ENCODE results near the gene KLF13. TPM values are rescaled to one million over a fixed set of nuclear protein-coding genes. Genes with fewer than 3 reads are reported as not detected.

Gene KLF13
- total RNA-seq, 3 donors from 2014 or later (not counting 1 experiment from before 2014, with no cell fraction given), result 277 to 328 (median 300) TPM

DNA sequence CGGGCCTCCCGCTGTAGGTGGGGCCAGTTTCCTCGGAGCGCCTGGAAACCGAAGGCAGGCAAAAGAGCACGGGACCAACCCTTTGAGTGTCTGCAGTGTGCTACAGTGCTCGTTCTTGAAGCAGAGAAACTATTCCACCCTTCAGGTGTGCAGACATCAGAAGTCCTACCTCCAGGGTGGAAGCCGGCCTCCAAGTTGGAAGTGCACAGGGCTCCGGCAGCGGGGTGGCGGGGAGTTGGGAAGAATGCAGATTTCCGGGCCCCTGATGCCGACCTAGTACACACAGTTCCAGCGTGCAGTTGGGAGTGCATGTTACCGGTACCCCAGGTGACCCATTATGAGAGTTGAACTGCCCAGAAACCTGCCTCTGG is 3.0 kb downstream of the KLF13 start:
- H3K9me3 Mint-ChIP-seq, result no peaks in the 10 kb centered on the region
- peak overlapping the region; percentile 88 to 92 for H3K27ac Mint-ChIP-seq
- WGBS (ENCODE audit: insufficient coverage), result 54% methylated on average over 15 of the region's 15 CpGs
- DNase-seq (no peak), ATAC-seq (no peak)
- Histone ChIP-seq H3K36me3 (ENCODE audit: control insufficient read depth, insufficient read depth, low read length) (no peaks in the 10 kb centered on the region), H3K4me1 (ENCODE audit: control insufficient read depth, insufficient read depth, low read length) (peaks cover 66% of the 10 kb centered on the region), H3K9me3 (ENCODE audit: control insufficient read depth, insufficient read depth, low read length) (no peaks in the 10 kb centered on the region), H3K27ac (ENCODE audit: low read length) (peak overlapping the region; percentile 89), H3K4me3 (ENCODE audit: low read length) (peak overlapping the region; percentile 72), H3K27me3 (ENCODE audit: control insufficient read depth, insufficient read depth, low read length) (no peaks in the 10 kb centered on the region)
- H3K4me1 Mint-ChIP-seq, result peaks cover 58 to 73% of the 10 kb centered on the region in 2 donors
- peak overlapping the region; percentile 99 for H3K4me3 Mint-ChIP-seq
- H3K36me3 Mint-ChIP-seq, result no peaks in the 10 kb centered on the region
- intact Hi-C loops (cut with micrococcal nuclease), result loop anchor here (2.0 to 10.0 kb wide), 5 partner anchors 13 to 115 kb away; no protein-coding TSS in a partner anchor
- no peaks in the 10 kb centered on the region for H3K27me3 Mint-ChIP-seq (ENCODE audit: low read depth in 2 of 2)
- TF ChIP-seq, protein P1, sequence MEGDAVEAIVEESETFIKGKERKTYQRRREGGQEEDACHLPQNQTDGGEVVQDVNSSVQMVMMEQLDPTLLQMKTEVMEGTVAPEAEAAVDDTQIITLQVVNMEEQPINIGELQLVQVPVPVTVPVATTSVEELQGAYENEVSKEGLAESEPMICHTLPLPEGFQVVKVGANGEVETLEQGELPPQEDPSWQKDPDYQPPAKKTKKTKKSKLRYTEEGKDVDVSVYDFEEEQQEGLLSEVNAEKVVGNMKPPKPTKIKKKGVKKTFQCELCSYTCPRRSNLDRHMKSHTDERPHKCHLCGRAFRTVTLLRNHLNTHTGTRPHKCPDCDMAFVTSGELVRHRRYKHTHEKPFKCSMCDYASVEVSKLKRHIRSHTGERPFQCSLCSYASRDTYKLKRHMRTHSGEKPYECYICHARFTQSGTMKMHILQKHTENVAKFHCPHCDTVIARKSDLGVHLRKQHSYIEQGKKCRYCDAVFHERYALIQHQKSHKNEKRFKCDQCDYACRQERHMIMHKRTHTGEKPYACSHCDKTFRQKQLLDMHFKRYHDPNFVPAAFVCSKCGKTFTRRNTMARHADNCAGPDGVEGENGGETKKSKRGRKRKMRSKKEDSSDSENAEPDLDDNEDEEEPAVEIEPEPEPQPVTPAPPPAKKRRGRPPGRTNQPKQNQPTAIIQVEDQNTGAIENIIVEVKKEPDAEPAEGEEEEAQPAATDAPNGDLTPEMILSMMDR (IDR thresholded peaks at IDR 0.05), result no peak

DNA sequence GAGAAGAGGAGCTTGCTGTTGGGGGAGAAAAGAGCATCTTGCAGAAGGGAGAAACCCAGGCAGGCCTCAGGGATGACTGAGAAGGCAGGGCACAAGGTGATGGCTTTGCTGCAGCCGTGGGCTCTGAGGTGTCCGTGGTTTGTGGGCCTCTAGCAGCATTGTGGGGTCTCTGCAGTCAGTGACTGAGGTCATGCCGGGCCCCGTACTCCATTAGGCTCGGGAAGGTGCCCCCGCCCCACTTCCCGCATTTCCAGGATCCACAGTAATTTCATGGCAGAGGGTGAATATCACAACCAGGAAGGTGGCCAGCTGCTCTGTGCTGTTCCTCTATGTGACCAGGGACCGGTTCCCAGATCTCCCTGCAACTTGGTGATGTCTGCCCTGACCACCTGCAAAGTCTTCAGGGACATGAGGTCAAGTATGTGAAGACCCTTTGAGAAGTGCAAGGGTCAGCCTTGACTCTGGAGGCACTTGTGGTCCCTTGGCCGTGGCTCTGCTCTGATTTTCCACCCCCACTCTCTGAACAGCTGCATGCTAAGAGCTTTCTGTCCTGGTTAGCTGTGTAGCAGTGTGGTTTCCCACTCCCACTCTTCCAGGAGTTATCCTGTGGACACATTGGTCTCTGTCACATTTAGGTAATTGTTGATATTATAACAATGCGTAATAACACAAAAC is 3.6 kb downstream of the KLF13 start:
- Histone ChIP-seq H3K27ac (ENCODE audit: low read length) (peak overlapping the region; percentile 89), H3K4me1 (ENCODE audit: control insufficient read depth, insufficient read depth, low read length) (peaks cover 66% of the 10 kb centered on the region), H3K36me3 (ENCODE audit: control insufficient read depth, insufficient read depth, low read length) (no peaks in the 10 kb centered on the region), H3K4me3 (ENCODE audit: low read length) (peak overlapping the region; percentile 72), H3K27me3 (ENCODE audit: control insufficient read depth, insufficient read depth, low read length) (no peaks in the 10 kb centered on the region), H3K9me3 (ENCODE audit: control insufficient read depth, insufficient read depth, low read length) (no peaks in the 10 kb centered on the region)
- Mint-ChIP-seq H3K36me3 (no peaks in the 10 kb centered on the region), H3K4me1 (peaks cover 58 to 73% of the 10 kb centered on the region in 2 donors), H3K4me3 (peak overlapping the region; percentile 99), H3K9me3 (no peaks in the 10 kb centered on the region), H3K27me3 (ENCODE audit: low read depth in 2 of 2) (no peaks in the 10 kb centered on the region), H3K27ac (peak overlapping the region; percentile 88 to 92)
- ATAC-seq (no peak), DNase-seq (no peak)
- intact Hi-C loops (cut with micrococcal nuclease), result no loop called here
- 46% methylated on average over 9 of the region's 10 CpGs for WGBS (ENCODE audit: insufficient coverage)
- TF ChIP-seq, protein P1 (IDR thresholded peaks at IDR 0.05), result no peak

GRCh38 chr15:31330836-31331235 is 4.2 kb downstream of the KLF13 start:
- H3K36me3 Mint-ChIP-seq, result no peaks in the 10 kb centered on the region
- peaks cover 69% of the 10 kb centered on the region for H3K4me1 ChIP-seq (ENCODE audit: control insufficient read depth, insufficient read depth, low read length)
- peak overlapping the region; percentile 99 for H3K4me3 Mint-ChIP-seq
- no peaks in the 10 kb centered on the region for H3K27me3 ChIP-seq (ENCODE audit: control insufficient read depth, insufficient read depth, low read length)
- WGBS (ENCODE audit: insufficient coverage), result 71% methylated on average over 4 of the region's 4 CpGs
- no peak for DNase-seq
- H3K4me3 ChIP-seq (ENCODE audit: low read length), result no peak overlapping the region
- intact Hi-C loops (cut with micrococcal nuclease), result no loop called here
- H3K4me1 Mint-ChIP-seq, result peaks cover 62 to 76% of the 10 kb centered on the region in 2 donors
- no peak for ATAC-seq
- H3K27ac Mint-ChIP-seq, result peak overlapping the region; percentile 88 to 92
- peak overlapping the region; percentile 49 for H3K27ac ChIP-seq (ENCODE audit: low read length)
- H3K9me3 ChIP-seq (ENCODE audit: control insufficient read depth, insufficient read depth, low read length), result no peaks in the 10 kb centered on the region
- H3K9me3 Mint-ChIP-seq, result no peaks in the 10 kb centered on the region
- TF ChIP-seq, protein P1 (IDR thresholded peaks at IDR 0.05), result no peak
- H3K27me3 Mint-ChIP-seq (ENCODE audit: low read depth in 2 of 2), result no peaks in the 10 kb centered on the region
- H3K36me3 ChIP-seq (ENCODE audit: control insufficient read depth, insufficient read depth, low read length), result peaks cover 1% of the 10 kb centered on the region

- TF ChIP-seq, protein P1 (IDR thresholded peaks at IDR 0.05), result no peak
- Histone ChIP-seq H3K27ac (ENCODE audit: low read length) (peak overlapping the region; percentile 49), H3K4me1 (ENCODE audit: control insufficient read depth, insufficient read depth, low read length) (peaks cover 74% of the 10 kb centered on the region), H3K9me3 (ENCODE audit: control insufficient read depth, insufficient read depth, low read length) (no peaks in the 10 kb centered on the region), H3K27me3 (ENCODE audit: control insufficient read depth, insufficient read depth, low read length) (no peaks in the 10 kb centered on the region), H3K36me3 (ENCODE audit: control insufficient read depth, insufficient read depth, low read length) (peaks cover 5% of the 10 kb centered on the region), H3K4me3 (ENCODE audit: low read length) (no peak overlapping the region)
- Mint-ChIP-seq H3K9me3 (no peaks in the 10 kb centered on the region), H3K4me3 (peak overlapping the region; percentile 99), H3K4me1 (peaks cover 67 to 81% of the 10 kb centered on the region in 2 donors), H3K36me3 (no peaks in the 10 kb centered on the region), H3K27ac (peak overlapping the region; percentile 88 to 92), H3K27me3 (ENCODE audit: low read depth in 2 of 2) (no peaks in the 10 kb centered on the region)
- ATAC-seq (no peak), DNase-seq (no peak)
- intact Hi-C loops (cut with micrococcal nuclease), result no loop called here
- WGBS (ENCODE audit: insufficient coverage), result 15% methylated on average over 5 of the region's 5 CpGs
Observed at GRCh38 chr15:31331389-31331788, 4.8 kb downstream of the KLF13 start.

Measured in natural killer cell (primary cell).